ENCODE data around the gene WDR44. TPM values are rescaled to one million over a fixed set of nuclear protein-coding genes. Genes with fewer than 3 reads are reported as not detected.
A peak's percentile ranks its signal among the peaks of the same experiment; 100 is the strongest.

The WDR44 gene
- polyA plus RNA-seq, 2 of the 4 experiments (the other 2 are of a cell fraction) = 9.9 to 22.1 TPM

DNA sequence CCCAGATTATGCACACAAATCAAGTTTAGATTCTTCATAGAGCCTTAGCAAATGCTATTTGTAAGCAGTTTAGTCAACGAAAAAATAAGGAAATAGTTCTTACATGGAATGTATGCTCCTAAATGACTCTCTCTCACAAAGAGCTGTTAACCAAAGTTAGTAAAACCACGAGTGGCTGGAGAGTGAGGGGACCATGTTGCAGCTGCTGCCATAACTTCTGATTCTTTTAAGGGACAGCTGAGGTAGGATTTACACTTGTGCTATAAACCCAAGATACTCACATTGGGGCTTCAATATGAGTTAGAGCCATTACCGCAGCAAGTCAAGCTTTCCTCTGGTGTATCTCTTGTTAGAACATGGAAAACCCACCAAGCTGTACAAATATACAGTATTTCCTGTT, 152.4 kb downstream of the WDR44 start:
- H3K4me1 ChIP-seq = peaks cover 10% of the 10 kb centered on the region; the same call in 2 of the 3 replicates
- 78% methylated on average over 3 of the region's 3 CpGs for WGBS (ENCODE audit: missing lambda C conversion rate)
- FAIRE-seq (peak; percentile 32), ATAC-seq (no peak), DNase-seq (ENCODE audit: low read depth in 1 of 2, low spot score in 1 of 2) (no peak)
- TF ChIP-seq EHMT2 (IDR thresholded peaks at IDR 0.05; ENCODE audit: low read depth) (no peak), HOXA7 (CRISPR knock-in tag; IDR thresholded peaks at IDR 0.05) (no peak), ESRRA (IDR thresholded peaks at IDR 0.05; ENCODE audit: borderline replicate concordance, low read length) (no peak), MAZ (IDR thresholded peaks at IDR 0.05; ENCODE audit: borderline replicate concordance, low read depth, low read length) (no peak), HOXB13 (CRISPR knock-in tag; IDR thresholded peaks at IDR 0.05; ENCODE audit: low read depth) (no peak), TFCP2L1 (CRISPR knock-in tag; IDR thresholded peaks at IDR 0.05) (no peak)
- TF ChIP-seq, protein P1, sequence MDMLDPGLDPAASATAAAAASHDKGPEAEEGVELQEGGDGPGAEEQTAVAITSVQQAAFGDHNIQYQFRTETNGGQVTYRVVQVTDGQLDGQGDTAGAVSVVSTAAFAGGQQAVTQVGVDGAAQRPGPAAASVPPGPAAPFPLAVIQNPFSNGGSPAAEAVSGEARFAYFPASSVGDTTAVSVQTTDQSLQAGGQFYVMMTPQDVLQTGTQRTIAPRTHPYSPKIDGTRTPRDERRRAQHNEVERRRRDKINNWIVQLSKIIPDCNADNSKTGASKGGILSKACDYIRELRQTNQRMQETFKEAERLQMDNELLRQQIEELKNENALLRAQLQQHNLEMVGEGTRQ (IDR thresholded peaks at IDR 0.05) = no peak
- TF ChIP-seq, protein P2, sequence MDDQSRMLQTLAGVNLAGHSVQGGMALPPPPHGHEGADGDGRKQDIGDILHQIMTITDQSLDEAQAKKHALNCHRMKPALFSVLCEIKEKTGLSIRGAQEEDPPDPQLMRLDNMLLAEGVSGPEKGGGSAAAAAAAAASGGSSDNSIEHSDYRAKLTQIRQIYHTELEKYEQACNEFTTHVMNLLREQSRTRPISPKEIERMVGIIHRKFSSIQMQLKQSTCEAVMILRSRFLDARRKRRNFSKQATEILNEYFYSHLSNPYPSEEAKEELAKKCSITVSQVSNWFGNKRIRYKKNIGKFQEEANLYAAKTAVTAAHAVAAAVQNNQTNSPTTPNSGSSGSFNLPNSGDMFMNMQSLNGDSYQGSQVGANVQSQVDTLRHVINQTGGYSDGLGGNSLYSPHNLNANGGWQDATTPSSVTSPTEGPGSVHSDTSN (IDR thresholded peaks at IDR 0.05) = no peak
- TF ChIP-seq, protein P3, sequence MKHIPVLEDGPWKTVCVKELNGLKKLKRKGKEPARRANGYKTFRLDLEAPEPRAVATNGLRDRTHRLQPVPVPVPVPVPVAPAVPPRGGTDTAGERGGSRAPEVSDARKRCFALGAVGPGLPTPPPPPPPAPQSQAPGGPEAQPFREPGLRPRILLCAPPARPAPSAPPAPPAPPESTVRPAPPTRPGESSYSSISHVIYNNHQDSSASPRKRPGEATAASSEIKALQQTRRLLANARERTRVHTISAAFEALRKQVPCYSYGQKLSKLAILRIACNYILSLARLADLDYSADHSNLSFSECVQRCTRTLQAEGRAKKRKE (CRISPR knock-in tag; IDR thresholded peaks at IDR 0.05; ENCODE audit: low read depth) = no peak
- H3K9me3 ChIP-seq = no peaks in the 10 kb centered on the region
- ChIA-PET POLR2A (no interaction called here), CTCF (no interaction called here)
- H3K27ac ChIP-seq = no peak overlapping the region
- H3K4me3 ChIP-seq = no peak overlapping the region
- no peak overlapping the region for H3K4me2 ChIP-seq

DNA sequence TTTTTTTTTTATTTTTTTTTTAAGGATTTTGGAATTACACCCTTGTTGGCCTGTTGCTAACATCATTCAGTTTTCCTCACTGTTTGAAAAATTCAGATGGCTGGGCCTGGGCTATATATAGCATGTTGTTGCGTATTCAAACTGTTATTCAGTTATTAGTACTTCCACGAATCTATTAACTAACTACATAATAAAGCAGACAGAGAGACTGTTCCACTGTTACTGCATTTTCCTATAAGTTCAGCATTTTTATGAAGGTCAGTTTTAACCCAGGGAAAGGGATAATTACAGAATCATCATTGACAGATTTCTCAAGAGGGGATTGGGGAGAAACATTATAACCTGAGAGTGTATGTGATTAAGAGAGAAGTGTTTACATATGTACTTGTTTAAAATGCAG, 152.8 kb downstream of the WDR44 start:
- ATAC-seq (no peak), DNase-seq (ENCODE audit: low read depth in 1 of 2, low spot score in 1 of 2) (no peak), FAIRE-seq (peak; percentile 28)
- TF ChIP-seq BHLHE40 (IDR thresholded peaks at IDR 0.05; ENCODE audit: low read depth, low read length) (no peak), NFE2L2 (conservative IDR thresholded peaks at IDR 0.05; ENCODE audit: low read length) (no peak), SREBF2 (IDR thresholded peaks at IDR 0.05) (no peak), POLR2A (IDR thresholded peaks at IDR 0.05; ENCODE audit: low read length) (no peak), FOSB (CRISPR knock-in tag; IDR thresholded peaks at IDR 0.05) (no peak), CEBPB (IDR thresholded peaks at IDR 0.05) (no peak), HEYL (CRISPR knock-in tag; IDR thresholded peaks at IDR 0.05) (no peak), MYC (IDR thresholded peaks at IDR 0.05; ENCODE audit: borderline replicate concordance, low read length) (no peak), HOXA7 (CRISPR knock-in tag; IDR thresholded peaks at IDR 0.05) (no peak)
- TF ChIP-seq, protein P4, sequence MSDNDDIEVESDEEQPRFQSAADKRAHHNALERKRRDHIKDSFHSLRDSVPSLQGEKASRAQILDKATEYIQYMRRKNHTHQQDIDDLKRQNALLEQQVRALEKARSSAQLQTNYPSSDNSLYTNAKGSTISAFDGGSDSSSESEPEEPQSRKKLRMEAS (IDR thresholded peaks at IDR 0.05) = no peak
- CTCF ChIA-PET = no interaction called here
- peaks cover 10% of the 10 kb centered on the region; the same call in 2 of the 3 replicates for H3K4me1 ChIP-seq
- no peak overlapping the region for H3K4me3 ChIP-seq
- 81% methylated on average over 2 of the region's 2 CpGs for WGBS (ENCODE audit: missing lambda C conversion rate)
- no peak overlapping the region for H3K27ac ChIP-seq
- H3K9me3 ChIP-seq = no peaks in the 10 kb centered on the region
- POLR2A ChIA-PET = no interaction called here
- H3K4me2 ChIP-seq = no peak overlapping the region

DNA sequence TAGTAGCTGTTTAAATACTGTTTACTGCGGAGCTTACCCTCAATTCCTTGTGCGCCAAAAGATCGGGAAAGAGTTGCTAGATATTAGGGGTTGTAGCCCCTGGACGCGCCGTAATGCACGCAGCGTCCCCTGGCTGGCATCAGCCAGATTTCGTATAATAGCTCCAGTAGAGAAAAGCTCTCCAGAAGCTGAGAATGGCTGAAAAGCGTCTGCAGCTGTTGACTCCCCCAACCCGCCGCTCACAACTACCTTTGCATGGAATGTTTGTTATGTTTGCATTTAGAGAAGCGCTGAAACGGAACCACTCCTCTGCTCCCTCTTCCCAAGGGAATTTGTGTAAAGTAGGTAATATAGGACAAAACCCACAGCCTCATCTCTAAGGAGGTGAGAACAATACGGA, 153.4 kb downstream of the WDR44 start:
- Histone ChIP-seq H3K4me1 (peaks cover 10% of the 10 kb centered on the region; the same call in 2 of the 3 replicates), H3K27ac (no peak overlapping the region), H3K9me3 (no peaks in the 10 kb centered on the region), H3K4me2 (no peak overlapping the region), H3K4me3 (no peak overlapping the region)
- DNase-seq (ENCODE audit: low read depth in 1 of 2, low spot score in 1 of 2) (no peak), ATAC-seq (no peak), FAIRE-seq (no peak)
- POLR2A ChIA-PET = no interaction called here
- CTCF ChIA-PET = no interaction called here
- TF ChIP-seq, protein P3 (CRISPR knock-in tag; IDR thresholded peaks at IDR 0.05; ENCODE audit: low read depth) = no peak
- TF ChIP-seq RAD21 (conservative IDR thresholded peaks at IDR 0.05 in 1 of 2, IDR thresholded peaks at IDR 0.05 in 1 of 2) (no peak), NFE2L2 (conservative IDR thresholded peaks at IDR 0.05; ENCODE audit: low read length) (no peak), TFCP2L1 (CRISPR knock-in tag; IDR thresholded peaks at IDR 0.05) (no peak), RNF2 (IDR thresholded peaks at IDR 0.05; ENCODE audit: borderline replicate concordance, low read depth) (no peak), POLR2AphosphoS2 (conservative IDR thresholded peaks at IDR 0.05; ENCODE audit: low read length) (no peak), HDAC2 (IDR thresholded peaks at IDR 0.05) (no peak), TP53 (CRISPR knock-in tag; IDR thresholded peaks at IDR 0.05) (no peak), ESRRA (IDR thresholded peaks at IDR 0.05; ENCODE audit: borderline replicate concordance, low read length) (no peak), SMC3 (IDR thresholded peaks at IDR 0.05) (no peak), ZSCAN20 (CRISPR knock-in tag; IDR thresholded peaks at IDR 0.05) (no peak), ZFP36 (IDR thresholded peaks at IDR 0.05; ENCODE audit: borderline replicate concordance, partially characterized antibody) (no peak)
- TF ChIP-seq, protein P1 (IDR thresholded peaks at IDR 0.05) = no peak
- TF ChIP-seq, protein P5, sequence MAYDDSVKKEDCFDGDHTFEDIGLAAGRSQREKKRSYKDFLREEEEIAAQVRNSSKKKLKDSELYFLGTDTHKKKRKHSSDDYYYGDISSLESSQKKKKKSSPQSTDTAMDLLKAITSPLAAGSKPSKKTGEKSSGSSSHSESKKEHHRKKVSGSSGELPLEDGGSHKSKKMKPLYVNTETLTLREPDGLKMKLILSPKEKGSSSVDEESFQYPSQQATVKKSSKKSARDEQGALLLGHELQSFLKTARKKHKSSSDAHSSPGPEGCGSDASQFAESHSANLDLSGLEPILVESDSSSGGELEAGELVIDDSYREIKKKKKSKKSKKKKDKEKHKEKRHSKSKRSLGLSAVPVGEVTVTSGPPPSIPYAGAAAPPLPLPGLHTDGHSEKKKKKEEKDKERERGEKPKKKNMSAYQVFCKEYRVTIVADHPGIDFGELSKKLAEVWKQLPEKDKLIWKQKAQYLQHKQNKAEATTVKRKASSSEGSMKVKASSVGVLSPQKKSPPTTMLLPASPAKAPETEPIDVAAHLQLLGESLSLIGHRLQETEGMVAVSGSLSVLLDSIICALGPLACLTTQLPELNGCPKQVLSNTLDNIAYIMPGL (CRISPR knock-in tag; IDR thresholded peaks at IDR 0.05; ENCODE audit: borderline replicate concordance) = no peak
- 90% methylated on average over 15 of the region's 15 CpGs for WGBS (ENCODE audit: missing lambda C conversion rate)
